Measurements from ENCODE around the gene HLA-E. TPM values are rescaled to one million over a fixed set of nuclear protein-coding genes. Genes with fewer than 3 reads are reported as not detected.

Gene HLA-E
- total and polyA plus RNA-seq, 8 donors = 184 to 636 (median 198) TPM

- H3K4me3 ChIP-seq = no peak overlapping the region
- DNase-seq = no peak
- intact Hi-C loops (cut with DNase I) = no loop called here
- H3K36me3 ChIP-seq = no peaks in the 10 kb centered on the region
- no peak for TF ChIP-seq CTCF (IDR thresholded peaks at IDR 0.05)
- H3K4me1 ChIP-seq = no peaks in the 10 kb centered on the region
- no peak for ATAC-seq
- H3K9me3 ChIP-seq = no peaks in the 10 kb centered on the region
- H3K27ac ChIP-seq = no peak overlapping the region
- H3K27me3 ChIP-seq = peaks cover 79 to 100% of the 10 kb centered on the region in 2 donors
Measured at GRCh38 chr6:30444451-30444742, 44.9 kb upstream of the HLA-E start.

GRCh38 chr6:30446259-30446658 is 43.0 kb upstream of the HLA-E start:
- no peak overlapping the region for H3K4me3 ChIP-seq
- H3K4me1 ChIP-seq = peaks cover 4 to 14% of the 10 kb centered on the region in 2 donors
- no peak for DNase-seq
- H3K9me3 ChIP-seq = no peaks in the 10 kb centered on the region
- ATAC-seq = no peak
- peaks cover 85 to 100% of the 10 kb centered on the region in 2 donors for H3K27me3 ChIP-seq
- intact Hi-C loops (cut with DNase I) = no loop called here
- H3K36me3 ChIP-seq = no peaks in the 10 kb centered on the region
- no peak overlapping the region for H3K27ac ChIP-seq
- TF ChIP-seq CTCF (IDR thresholded peaks at IDR 0.05) = no peak

- Histone ChIP-seq H3K27ac (no peak overlapping the region), H3K4me1 (peaks cover 4 to 22% of the 10 kb centered on the region in 2 donors), H3K27me3 (peaks cover 85 to 100% of the 10 kb centered on the region in 2 donors), H3K36me3 (no peaks in the 10 kb centered on the region), H3K4me3 (no peak overlapping the region), H3K9me3 (no peaks in the 10 kb centered on the region)
- ATAC-seq (no peak), DNase-seq (no peak)
- intact Hi-C loops (cut with DNase I) = no loop called here
- no peak for TF ChIP-seq CTCF (IDR thresholded peaks at IDR 0.05)
Measured at GRCh38 chr6:30447237-30447636, 42.1 kb upstream of the HLA-E start.

GRCh38 chr6:30450548-30450908 is 38.8 kb upstream of the HLA-E start:
- Histone ChIP-seq H3K4me3 (no peak overlapping the region), H3K27ac (no peak overlapping the region), H3K4me1 (peaks cover 4 to 31% of the 10 kb centered on the region in 2 donors), H3K9me3 (no peaks in the 10 kb centered on the region), H3K27me3 (peaks cover 80 to 100% of the 10 kb centered on the region in 2 donors), H3K36me3 (no peaks in the 10 kb centered on the region)
- no peak for ATAC-seq
- no peak for TF ChIP-seq CTCF (IDR thresholded peaks at IDR 0.05)
- intact Hi-C loops (cut with DNase I) = no loop called here
- no peak for DNase-seq

GRCh38 chr6:30450909-30451841 is 38.1 kb upstream of the HLA-E start:
- peaks cover 4 to 31% of the 10 kb centered on the region in 2 donors for H3K4me1 ChIP-seq
- H3K27me3 ChIP-seq = peaks cover 78 to 100% of the 10 kb centered on the region in 2 donors
- DNase-seq = peak; percentile 23 to 90 (median 66)
- intact Hi-C loops (cut with DNase I) = no loop called here
- ATAC-seq = peak; percentile 70
- no peak for TF ChIP-seq CTCF (IDR thresholded peaks at IDR 0.05)
- peak overlapping the region in 1 of 2 donors; percentile 25 for H3K27ac ChIP-seq
- no peaks in the 10 kb centered on the region for H3K36me3 ChIP-seq
- H3K9me3 ChIP-seq = no peaks in the 10 kb centered on the region
- H3K4me3 ChIP-seq = peak overlapping the region in 1 of 2 donors; percentile 6

Measured in left lung (tissue), 10 donors.